Activated CD8-positive, alpha-beta T cell treated with anti-CD3 and anti-CD28 coated beads for 36 hours (primary cell): Measurements from ENCODE around the gene LARGE1. TPM values are rescaled to one million over a fixed set of nuclear protein-coding genes. Genes with fewer than 3 reads are reported as not detected.

Source experiments
- ATAC-seq: fragments of 200-7000 bp; cut with Tn5 transposase; one replicate; pipeline ENCODE4 v1.10.0; 2021; ENCODE audit warnings: mild to moderate bottlenecking, moderate library complexity
- CTCF ChIA-PET: fragments of 350-600 bp; sonication (Branson Sonifier 250); formaldehyde crosslinking; loops from one replicate; lab custom pipeline; 2021; ENCODE audit warnings: antibody characterized with exemption; lab: Charles Lee
- POLR2A ChIA-PET: fragments of 350-600 bp; sonication (Branson Sonifier 250); formaldehyde crosslinking; loops from one replicate; lab custom pipeline; 2021; ENCODE audit warnings: antibody characterized with exemption; lab: Charles Lee
- DNase-seq: peaks from one replicate; pipeline ENCODE4 v3.0.0-alpha.2; 2020
- H3K27ac Mint-ChIP-seq: one replicate; pipeline ENCODE4 v1.8.0; 2021; ENCODE audit warnings: mild to moderate bottlenecking, mixed read lengths
- H3K27me3 Mint-ChIP-seq: one replicate; pipeline ENCODE4 v1.8.0; 2021; ENCODE audit warnings: mixed read lengths
- H3K36me3 Mint-ChIP-seq: one replicate; pipeline ENCODE4 v1.8.0; 2021; ENCODE audit warnings: low read depth, mixed read lengths
- H3K4me1 Mint-ChIP-seq: one replicate; pipeline ENCODE4 v1.8.0; 2021; ENCODE audit warnings: low read depth, mixed read lengths
- H3K4me3 Mint-ChIP-seq: one replicate; pipeline ENCODE4 v1.8.0; 2021; ENCODE audit warnings: mild to moderate bottlenecking, moderate library complexity, mixed read lengths
- H3K9me3 Mint-ChIP-seq: one replicate; pipeline ENCODE4 v1.8.0; 2021; ENCODE audit warnings: mixed read lengths
- CTCF ChIP-seq: fragments of 200-600 bp; IDR thresholded peaks from one replicate; pipeline ENCODE4 v1.8.0; 2022; ENCODE audit warnings: antibody characterized with exemption, mild to moderate bottlenecking
- intact Hi-C: fragments of 100-400 bp; cut with micrococcal nuclease; formaldehyde crosslinking; loops from one replicate; pipeline ENCODE4 v1.10.0; 2022
- total RNA-seq, 2 experiments: library from RNA; stranded (reverse); gene quantifications; one replicate each; pipeline ENCODE4 v1.2.3, GENCODE V29; 2021

Gene LARGE1
- total RNA-seq, 2 experiments from 2014 or later = 0.31 to 0.32 TPM

- ATAC-seq (no peak), DNase-seq (no peak)
- ChIA-PET POLR2A (no interaction called here), CTCF (no interaction called here)
- TF ChIP-seq CTCF = no peak
- Mint-ChIP-seq H3K27ac (no peak overlapping the region), H3K27me3 (peaks cover 2% of the 10 kb centered on the region), H3K9me3 (no peaks in the 10 kb centered on the region), H3K4me1 (no peaks in the 10 kb centered on the region), H3K4me3 (no peak overlapping the region), H3K36me3 (no peaks in the 10 kb centered on the region)
- intact Hi-C loops = no loop called here
Observed at GRCh38 chr22:33331017-33331416, 589.3 kb downstream of the LARGE1 start.

GRCh38 chr22:33330534-33330933, 589.7 kb downstream of the LARGE1 start:
- no peaks in the 10 kb centered on the region for H3K9me3 Mint-ChIP-seq
- no peak for ATAC-seq
- CTCF ChIA-PET = no interaction called here
- DNase-seq = no peak
- H3K27ac Mint-ChIP-seq = no peak overlapping the region
- POLR2A ChIA-PET = no interaction called here
- no peak for TF ChIP-seq CTCF
- no peak overlapping the region for H3K4me3 Mint-ChIP-seq
- H3K27me3 Mint-ChIP-seq = peaks cover 2% of the 10 kb centered on the region
- no peaks in the 10 kb centered on the region for H3K36me3 Mint-ChIP-seq
- no peaks in the 10 kb centered on the region for H3K4me1 Mint-ChIP-seq
- intact Hi-C loops = no loop called here

DNA sequence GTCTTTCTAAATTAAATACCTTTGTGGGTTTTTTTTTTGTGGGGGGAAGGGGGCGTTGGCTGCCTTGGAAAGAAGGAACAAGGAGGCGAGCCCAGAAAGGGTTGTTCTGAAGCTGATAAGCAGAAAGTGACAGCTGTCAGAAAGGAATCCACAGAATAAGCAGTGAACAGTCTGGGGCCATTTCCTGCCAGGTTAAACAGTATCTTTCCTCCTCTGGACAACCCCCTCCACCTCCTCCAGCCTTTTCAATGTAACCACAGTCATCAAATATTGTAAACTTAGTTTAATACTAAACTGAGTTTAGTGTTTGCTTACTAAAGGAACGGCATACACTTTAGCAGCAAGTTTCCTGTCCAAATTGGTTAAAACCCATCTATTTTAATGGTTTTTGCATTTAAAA, 590.9 kb downstream of the LARGE1 start:
- no peak overlapping the region for H3K27ac Mint-ChIP-seq
- ChIA-PET CTCF (no interaction called here), POLR2A (no interaction called here)
- H3K27me3 Mint-ChIP-seq = peaks cover 2% of the 10 kb centered on the region
- intact Hi-C loops = no loop called here
- H3K36me3 Mint-ChIP-seq = no peaks in the 10 kb centered on the region
- no peak for DNase-seq
- no peak for ATAC-seq
- no peaks in the 10 kb centered on the region for H3K9me3 Mint-ChIP-seq
- H3K4me3 Mint-ChIP-seq = no peak overlapping the region
- H3K4me1 Mint-ChIP-seq = no peaks in the 10 kb centered on the region
- no peak for TF ChIP-seq CTCF

DNA sequence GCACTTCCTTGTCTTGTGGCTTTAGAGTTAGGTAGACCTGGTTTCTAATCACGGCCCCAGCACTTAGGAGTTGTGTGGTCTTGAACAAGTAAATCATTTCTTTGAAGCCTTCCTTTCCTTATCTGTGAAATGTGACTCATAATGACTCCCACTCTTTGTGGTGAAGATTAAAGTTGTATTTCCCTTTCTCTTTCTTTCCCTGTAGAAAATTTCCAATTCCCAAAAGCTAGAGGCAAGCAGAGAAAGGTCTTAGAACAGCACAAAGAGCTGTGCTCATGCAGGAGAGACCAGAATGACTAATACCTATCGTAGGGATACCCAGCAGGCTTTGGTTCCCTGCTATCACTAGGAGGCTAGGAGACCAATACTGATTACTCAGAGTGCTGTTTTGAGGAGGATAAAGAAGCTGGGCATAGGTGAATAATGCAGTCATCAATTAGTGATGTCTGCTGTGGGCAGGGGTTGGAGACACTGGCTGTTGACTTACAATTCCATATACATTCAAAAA, 591.4 kb downstream of the LARGE1 start:
- ATAC-seq (no peak), DNase-seq (peak; percentile 2)
- ChIA-PET CTCF (no interaction called here), POLR2A (no interaction called here)
- TF ChIP-seq CTCF = no peak
- intact Hi-C loops = no loop called here
- peaks cover 2% of the 10 kb centered on the region for H3K27me3 Mint-ChIP-seq
- H3K36me3 Mint-ChIP-seq = no peaks in the 10 kb centered on the region
- no peak overlapping the region for H3K4me3 Mint-ChIP-seq
- H3K27ac Mint-ChIP-seq = no peak overlapping the region
- H3K9me3 Mint-ChIP-seq = no peaks in the 10 kb centered on the region
- H3K4me1 Mint-ChIP-seq = no peaks in the 10 kb centered on the region

DNA sequence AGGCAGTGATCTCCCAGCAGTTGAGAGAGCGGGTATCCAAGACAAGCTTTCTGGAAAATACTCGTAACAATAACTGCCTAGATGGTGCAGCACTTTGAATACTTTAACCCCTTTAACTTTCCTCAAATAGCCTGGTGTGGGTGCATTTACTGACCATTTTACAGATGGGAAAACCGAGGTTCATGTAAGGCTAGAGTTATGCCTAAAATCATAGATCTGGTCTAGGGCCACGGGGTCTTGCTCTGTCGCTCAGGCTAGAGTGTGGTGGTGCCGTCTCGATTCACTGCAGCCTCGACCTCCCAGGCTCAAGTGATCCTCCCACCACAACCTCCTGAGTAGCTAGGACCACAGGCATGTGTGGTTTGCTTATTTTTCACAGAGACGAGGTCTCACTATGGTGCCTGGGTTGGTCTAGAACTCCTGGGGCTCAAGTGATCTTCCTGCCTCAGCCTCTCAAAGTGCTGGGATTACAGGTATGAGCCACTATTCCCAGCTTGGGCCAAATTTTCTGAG, 592.9 kb downstream of the LARGE1 start:
- H3K27ac Mint-ChIP-seq = no peak overlapping the region
- intact Hi-C loops = no loop called here
- ATAC-seq (no peak), DNase-seq (no peak)
- no peak for TF ChIP-seq CTCF
- no peaks in the 10 kb centered on the region for H3K36me3 Mint-ChIP-seq
- peaks cover 2% of the 10 kb centered on the region for H3K27me3 Mint-ChIP-seq
- H3K9me3 Mint-ChIP-seq = no peaks in the 10 kb centered on the region
- H3K4me3 Mint-ChIP-seq = no peak overlapping the region
- ChIA-PET POLR2A (no interaction called here), CTCF (no interaction called here)
- no peaks in the 10 kb centered on the region for H3K4me1 Mint-ChIP-seq
